Astrocyte of the spinal cord (primary cell): Measurements from ENCODE around the gene GPHN.
"Not testable (repeated sequence)": the region's sequence is repeated elsewhere in the genome, so short reads cannot be mapped to it uniquely, and the experiment has no call there.

Experiments used
- DNase-seq: peaks from one replicate; pipeline ENCODE4 v3.0.0; 2011; ENCODE audit warnings: low read depth, low spot score
- H3K4me3 ChIP-seq: 2 replicates; pipeline ENCODE4 v1.5.1; 2011; ENCODE audit warnings: low read depth, mild to moderate bottlenecking, low read length, moderate library complexity
- in situ Hi-C: cut with HindIII; loops from 2 replicates; pipeline ENCODE4 v1.10.0; 2017; ENCODE audit warnings: low sequenced_read_pairs
- TF ChIP-seq, protein P1 (sequence below): IDR thresholded peaks from 2 replicates; pipeline ENCODE4 v1.5.1; 2012; ENCODE audit warnings: low read depth, mild to moderate bottlenecking, low read length, inconsistent platforms

The GPHN gene

DNA sequence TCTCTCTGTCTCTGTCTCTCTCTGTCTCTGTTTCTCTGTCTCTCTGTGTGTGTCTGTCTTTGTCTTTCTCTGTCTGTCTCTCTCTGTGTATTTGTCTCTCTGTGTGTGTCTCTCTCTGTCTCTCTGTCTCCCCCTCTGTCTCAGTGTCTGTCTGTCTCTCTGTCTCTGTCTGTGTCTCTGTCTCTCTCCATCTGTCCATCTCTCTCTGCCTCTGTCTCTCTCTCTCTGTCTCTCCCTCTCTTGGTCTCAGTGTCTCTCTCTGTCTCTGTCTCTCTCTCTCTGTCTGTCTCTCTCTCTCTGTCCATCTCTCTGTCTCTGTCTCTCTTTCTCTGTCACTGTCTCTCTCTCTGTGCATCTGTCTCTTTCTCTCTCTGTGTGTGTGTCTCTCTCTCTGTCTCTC, 537.5 kb downstream of the GPHN start:
- in situ Hi-C loops: no loop called here
- TF ChIP-seq, protein P1, sequence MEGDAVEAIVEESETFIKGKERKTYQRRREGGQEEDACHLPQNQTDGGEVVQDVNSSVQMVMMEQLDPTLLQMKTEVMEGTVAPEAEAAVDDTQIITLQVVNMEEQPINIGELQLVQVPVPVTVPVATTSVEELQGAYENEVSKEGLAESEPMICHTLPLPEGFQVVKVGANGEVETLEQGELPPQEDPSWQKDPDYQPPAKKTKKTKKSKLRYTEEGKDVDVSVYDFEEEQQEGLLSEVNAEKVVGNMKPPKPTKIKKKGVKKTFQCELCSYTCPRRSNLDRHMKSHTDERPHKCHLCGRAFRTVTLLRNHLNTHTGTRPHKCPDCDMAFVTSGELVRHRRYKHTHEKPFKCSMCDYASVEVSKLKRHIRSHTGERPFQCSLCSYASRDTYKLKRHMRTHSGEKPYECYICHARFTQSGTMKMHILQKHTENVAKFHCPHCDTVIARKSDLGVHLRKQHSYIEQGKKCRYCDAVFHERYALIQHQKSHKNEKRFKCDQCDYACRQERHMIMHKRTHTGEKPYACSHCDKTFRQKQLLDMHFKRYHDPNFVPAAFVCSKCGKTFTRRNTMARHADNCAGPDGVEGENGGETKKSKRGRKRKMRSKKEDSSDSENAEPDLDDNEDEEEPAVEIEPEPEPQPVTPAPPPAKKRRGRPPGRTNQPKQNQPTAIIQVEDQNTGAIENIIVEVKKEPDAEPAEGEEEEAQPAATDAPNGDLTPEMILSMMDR: no peak
- DNase-seq: no peak
- no peak overlapping the region for H3K4me3 ChIP-seq

DNA sequence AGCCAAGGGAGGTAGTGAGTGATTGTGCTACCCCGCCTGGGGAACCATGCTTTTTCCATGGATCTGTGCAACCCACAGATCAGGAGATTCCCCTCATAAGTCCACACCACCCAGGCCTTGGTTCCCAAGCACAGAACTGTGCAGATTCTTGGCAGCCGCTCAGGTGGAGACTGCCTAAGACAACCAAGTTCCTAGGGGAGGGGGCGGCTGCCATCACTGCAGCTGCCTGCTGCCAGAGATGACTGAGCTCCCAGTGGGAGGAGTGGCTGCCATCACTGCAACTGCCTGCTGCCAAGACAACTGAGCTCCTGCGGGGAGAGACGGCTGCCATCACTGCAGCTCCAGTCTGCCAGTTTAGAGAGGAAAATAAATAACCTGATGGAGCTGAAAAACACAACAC, 542.9 kb downstream of the GPHN start:
- in situ Hi-C loops: no loop called here
- H3K4me3 ChIP-seq: no peak overlapping the region
- DNase-seq: no peak
- TF ChIP-seq, protein P1: no peak

DNA sequence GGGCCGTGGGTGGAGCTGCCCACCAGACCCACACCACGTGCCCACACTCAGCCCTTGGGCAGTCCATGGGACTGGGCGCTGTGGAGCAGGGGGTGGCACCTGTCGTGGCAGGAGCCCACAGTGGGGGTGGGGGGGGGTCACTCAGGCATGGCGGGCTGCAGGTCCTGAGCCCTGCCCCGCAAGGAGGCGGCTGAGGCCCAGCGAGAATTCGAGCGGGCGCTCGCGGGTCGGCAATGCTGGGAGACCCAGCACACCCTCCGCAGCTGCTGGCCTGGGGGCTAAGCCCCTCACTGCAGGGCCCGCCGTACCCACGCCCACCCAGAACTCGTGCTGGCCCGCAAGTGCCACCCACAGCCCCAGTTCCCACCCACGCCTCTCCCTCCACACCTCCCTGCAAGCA, 548.7 kb downstream of the GPHN start:
- no peak for DNase-seq
- in situ Hi-C loops: no loop called here
- TF ChIP-seq, protein P1: no peak
- H3K4me3 ChIP-seq: no peak overlapping the region

GRCh38 chr14:67059596-67059995, 551.6 kb downstream of the GPHN start:
- in situ Hi-C loops: no loop called here

DNA sequence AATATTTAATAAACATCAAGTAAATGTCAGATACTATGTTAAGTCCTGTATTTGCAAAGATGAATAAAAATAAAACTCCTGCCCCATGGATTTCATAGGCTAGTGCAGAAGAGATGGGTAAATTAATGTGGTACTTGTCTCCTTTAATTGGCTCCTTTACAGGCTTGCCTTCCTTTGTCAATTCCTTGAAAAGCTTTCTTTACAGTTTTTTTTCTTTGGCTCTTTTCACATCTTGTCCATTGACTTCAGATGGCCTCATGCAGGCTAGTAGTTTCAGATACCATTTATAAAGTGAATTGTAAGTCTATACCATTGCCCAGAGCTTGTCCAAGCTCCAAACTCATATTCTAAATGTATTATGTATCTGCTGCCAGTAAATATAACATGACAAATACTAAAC, 552.6 kb downstream of the GPHN start:
- in situ Hi-C loops: no loop called here
- H3K4me3 ChIP-seq: no peak overlapping the region
- TF ChIP-seq, protein P1: no peak
- no peak for DNase-seq

More at GRCh38 chr14:67059596-67059995, 551.6 kb downstream of the GPHN start:
- no peak overlapping the region for H3K4me3 ChIP-seq
- DNase-seq: no peak
- TF ChIP-seq, protein P1: no peak

- DNase-seq, in situ Hi-C loops, H3K4me3 ChIP-seq: not testable (repeated sequence)
Observed at GRCh38 chr14:67067070-67067814, 559.3 kb downstream of the GPHN start.

DNA sequence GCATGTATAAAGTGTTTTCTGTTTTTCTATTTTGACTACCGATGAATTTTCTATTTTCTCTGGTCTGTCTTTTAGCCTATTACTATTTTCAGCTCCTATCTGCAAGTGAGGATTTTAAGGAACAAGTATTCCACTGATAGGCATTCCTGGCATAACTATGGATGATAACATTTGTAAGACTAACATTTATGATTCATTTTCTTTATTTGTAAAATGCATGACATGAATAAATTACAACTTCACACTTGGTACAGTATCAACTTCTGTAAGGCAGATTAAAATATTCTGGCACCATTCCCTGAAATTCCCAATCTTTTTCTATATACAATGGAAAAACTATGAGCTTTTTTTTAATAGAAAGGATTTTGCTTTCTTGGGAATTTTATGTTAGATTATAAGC, 560.3 kb downstream of the GPHN start:
- no peak overlapping the region for H3K4me3 ChIP-seq
- in situ Hi-C loops: no loop called here

More for the DNA sequence above, 560.3 kb downstream of the GPHN start:
- TF ChIP-seq, protein P1: no peak
- DNase-seq: no peak
